Measurements from ENCODE around the gene EFCAB12. TPM values are rescaled to one million over a fixed set of nuclear protein-coding genes. Genes with fewer than 3 reads are reported as not detected.

EFCAB12 gene
- total and polyA plus RNA-seq, 2 of the 4 experiments (the other 2 are of a cell fraction), result under 0.01 to 0.17 TPM

- Histone ChIP-seq H2AK5ac (ENCODE audit: low read depth, low read length) (no peak overlapping the region), H3K9me1 (ENCODE audit: insufficient read depth, low read length) (peaks cover 21% of the 10 kb centered on the region), H3K14ac (replicated peaks; ENCODE audit: low read depth, low read length) (no peak overlapping the region), H3K36me3 (ENCODE audit: control insufficient read depth, insufficient read depth, low read length) (peaks cover 4% of the 10 kb centered on the region), H3K9me3 (ENCODE audit: control insufficient read depth, insufficient read depth, low read length) (no peaks in the 10 kb centered on the region), H4K20me1 (ENCODE audit: insufficient read depth, low read length) (0 out of 2 replicates have a peak, but pooled peaks cover 5% of the 10 kb centered on the region), H2BK15ac (ENCODE audit: low read depth, low read length) (no peak overlapping the region), H3K9ac (ENCODE audit: low read depth, low read length) (no peak overlapping the region), H2AK9ac (replicated peaks; ENCODE audit: low read depth, low read length, poor library complexity) (no peak overlapping the region), H2BK5ac (ENCODE audit: low read depth, low read length, poor library complexity, severe bottlenecking) (no peak overlapping the region), H3K27me3 (ENCODE audit: control insufficient read depth, insufficient read depth, low read length) (no peaks in the 10 kb centered on the region), H3K4me2 (ENCODE audit: low read depth, low read length) (no peak overlapping the region), H2AFZ (replicated peaks; ENCODE audit: low read length, poor library complexity) (no peak overlapping the region), H4K91ac (ENCODE audit: insufficient read depth, low read depth, low read length) (no peak overlapping the region), H3K79me1 (ENCODE audit: low read depth in 1 of 2, low read length in 2 of 2) (peaks cover 5 to 17% of the 10 kb centered on the region in 2 experiments; a peak in 1 of 4 replicates), H3K4me3 (ENCODE audit: insufficient read depth, low read depth, low read length) (no peak overlapping the region), H3K27ac (ENCODE audit: insufficient read depth, low read length) (no peak overlapping the region), H3K18ac (ENCODE audit: low read depth, low read length) (no peak overlapping the region), H2BK120ac (ENCODE audit: low read depth, low read length) (no peak overlapping the region), H3K4me1 (ENCODE audit: control insufficient read depth, insufficient read depth, low read length) (peaks cover 11% of the 10 kb centered on the region), H2BK20ac (ENCODE audit: low read depth, low read length) (no peak overlapping the region), H4K8ac (ENCODE audit: low read depth in 2 of 2, low read length in 2 of 2) (no peak overlapping the region), H3K56ac (ENCODE audit: extremely low read depth, insufficient read depth, low read length) (no peak overlapping the region), H4K5ac (ENCODE audit: low read depth, low read length) (no peak overlapping the region), H3K23ac (ENCODE audit: low read depth, low read length) (no peak overlapping the region), H3K4ac (ENCODE audit: low read depth, low read length) (no peak overlapping the region)
- intact Hi-C loops (cut with micrococcal nuclease), result no loop called here
- no peak for DNase-seq
- TF ChIP-seq RCOR1 (IDR thresholded peaks at IDR 0.05; ENCODE audit: insufficient replicate concordance, low read length), result no peak
- TF ChIP-seq FOS (IDR thresholded peaks at IDR 0.05; ENCODE audit: low read depth, low read length), result no peak
- no peak for TF ChIP-seq CEBPB (IDR thresholded peaks at IDR 0.05; ENCODE audit: low read depth, low read length)
- no peak for TF ChIP-seq RAD21 (IDR thresholded peaks at IDR 0.05; ENCODE audit: low read length)
- TF ChIP-seq BHLHE40 (IDR thresholded peaks at IDR 0.05; ENCODE audit: low read depth, low read length), result no peak
- no peak for TF ChIP-seq ELK1 (IDR thresholded peaks at IDR 0.05; ENCODE audit: borderline replicate concordance, low read depth, low read length)
- no peak for TF ChIP-seq MAZ (IDR thresholded peaks at IDR 0.05; ENCODE audit: borderline replicate concordance, low read depth, low read length)
- no peak for TF ChIP-seq CTCF (conservative IDR thresholded peaks at IDR 0.05; ENCODE audit: low read depth, low read length)
- dilution Hi-C loops (cut with HindIII; ENCODE audit: low sequenced_read_pairs, unreplicated experiment), result no loop called here
- no TSS peak for BruUV-seq (replicated peaks)
- no CpG with 5 or more reads among the region's 3 CpGs for WGBS, 2 experiments (ENCODE audit: extremely low coverage in 2 of 2, insufficient read length in 1 of 2)
- no peak for ATAC-seq (ENCODE audit: low read depth)
- POLR2A ChIA-PET (ENCODE audit: unreplicated experiment), result no interaction called here
- in situ Hi-C loops (cut with MboI; ENCODE audit: low sequenced_read_pairs), result no loop called here
- CTCF ChIA-PET, result no interaction called here
These were observed 34.7 kb upstream of the EFCAB12 start for GRCh38 chr3:129463094-129463493.
